A549 (cell line): ENCODE results near the gene USP54.

Experiments
- CEBPB ChIP-seq, 2 experiments: fragments of >200 bp in 1 of 2; sonication (Bioruptor Twin) in 1 of 2; formaldehyde crosslinking in 1 of 2; IDR thresholded peaks; 2 replicates each; pipeline ENCODE4 v1.6.1; 2012 to 2016
- EHF ChIP-seq: fragments of 250-450 bp; sonication (Bioruptor Pico); IDR thresholded peaks from 2 replicates; pipeline ENCODE4 v1.5.0; 2020; ENCODE audit warnings: mild to moderate bottlenecking
- EP300 ChIP-seq, 2 experiments: fragments of >200 bp; sonication (Bioruptor Twin); formaldehyde crosslinking; IDR thresholded peaks; 2 replicates in 1 of 2; 3 replicates in 1 of 2; pipeline ENCODE4 v1.6.1; 2016 to 2017
- HDAC2 ChIP-seq: fragments of 200-600 bp; sonication (generic); IDR thresholded peaks from 2 replicates; pipeline ENCODE4 v1.6.1; 2016
- JUN ChIP-seq, 2 experiments: fragments of >200 bp; sonication (Bioruptor Twin); formaldehyde crosslinking; IDR thresholded peaks; 2 replicates in 1 of 2; 3 replicates in 1 of 2; pipeline ENCODE4 v1.6.1; 2016 to 2017
- JUNB ChIP-seq: fragments of >200 bp; sonication (Bioruptor Twin); formaldehyde crosslinking; IDR thresholded peaks from 2 replicates; pipeline ENCODE4 v1.6.1; 2016
- KDM1A ChIP-seq: fragments of 200-600 bp; sonication (generic); IDR thresholded peaks from 2 replicates; pipeline ENCODE4 v1.6.1; 2016; ENCODE audit warnings: low read depth, mild to moderate bottlenecking
- NR3C1 ChIP-seq: fragments of >200 bp; sonication (Bioruptor Twin); formaldehyde crosslinking; IDR thresholded peaks from 3 replicates; pipeline ENCODE4 v1.6.1; 2017
- POLR2A ChIP-seq: IDR thresholded peaks from 2 replicates; pipeline ENCODE4 v1.6.1; 2012; ENCODE audit warnings: mild to moderate bottlenecking, low read length
- SREBF2 ChIP-seq: fragments of 450-650 bp; IDR thresholded peaks from 2 replicates; pipeline ENCODE4 v1.6.1; 2014; ENCODE audit warnings: mild to moderate bottlenecking, moderate library complexity
- TF ChIP-seq, protein P1 (sequence below): fragments of 200-600 bp; sonication (generic); IDR thresholded peaks from 2 replicates; pipeline ENCODE4 v1.6.1; 2016; ENCODE audit warnings: antibody characterized with exemption, mild to moderate bottlenecking, moderate library complexity
- TF ChIP-seq, protein P2 (sequence below): fragments of >200 bp; sonication (Bioruptor Twin); formaldehyde crosslinking; IDR thresholded peaks from 3 replicates; pipeline ENCODE4 v1.5.1; 2016
- TF ChIP-seq, protein P3 (sequence below): IDR thresholded peaks from 2 replicates; pipeline ENCODE4 v1.6.1; 2012; ENCODE audit warnings: low read depth, borderline replicate concordance
- TF ChIP-seq, protein P4 (sequence below): fragments of 450-650 bp; IDR thresholded peaks from 2 replicates; pipeline ENCODE4 v1.6.1; 2014; ENCODE audit warnings: antibody characterized with exemption

DNA sequence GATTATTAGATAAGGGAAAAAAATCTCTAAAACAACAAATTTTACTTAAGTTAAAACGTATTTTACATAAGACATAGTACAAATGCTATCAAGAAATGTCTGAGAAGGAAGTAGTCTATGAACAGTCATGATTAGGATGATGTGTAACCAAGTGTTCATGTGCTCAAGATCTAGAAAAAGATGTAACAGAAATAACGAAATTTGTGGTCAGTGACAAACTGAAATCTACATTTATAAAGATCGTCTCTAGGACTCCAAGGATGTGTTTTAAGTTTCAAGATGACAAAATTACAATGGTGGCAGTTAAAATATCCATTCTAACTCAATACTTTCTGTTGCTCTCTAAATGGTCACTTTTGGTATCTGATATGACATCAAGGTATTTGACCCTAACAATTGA lies 112.5 kb downstream of the USP54 start:
- TF ChIP-seq, protein P1, sequence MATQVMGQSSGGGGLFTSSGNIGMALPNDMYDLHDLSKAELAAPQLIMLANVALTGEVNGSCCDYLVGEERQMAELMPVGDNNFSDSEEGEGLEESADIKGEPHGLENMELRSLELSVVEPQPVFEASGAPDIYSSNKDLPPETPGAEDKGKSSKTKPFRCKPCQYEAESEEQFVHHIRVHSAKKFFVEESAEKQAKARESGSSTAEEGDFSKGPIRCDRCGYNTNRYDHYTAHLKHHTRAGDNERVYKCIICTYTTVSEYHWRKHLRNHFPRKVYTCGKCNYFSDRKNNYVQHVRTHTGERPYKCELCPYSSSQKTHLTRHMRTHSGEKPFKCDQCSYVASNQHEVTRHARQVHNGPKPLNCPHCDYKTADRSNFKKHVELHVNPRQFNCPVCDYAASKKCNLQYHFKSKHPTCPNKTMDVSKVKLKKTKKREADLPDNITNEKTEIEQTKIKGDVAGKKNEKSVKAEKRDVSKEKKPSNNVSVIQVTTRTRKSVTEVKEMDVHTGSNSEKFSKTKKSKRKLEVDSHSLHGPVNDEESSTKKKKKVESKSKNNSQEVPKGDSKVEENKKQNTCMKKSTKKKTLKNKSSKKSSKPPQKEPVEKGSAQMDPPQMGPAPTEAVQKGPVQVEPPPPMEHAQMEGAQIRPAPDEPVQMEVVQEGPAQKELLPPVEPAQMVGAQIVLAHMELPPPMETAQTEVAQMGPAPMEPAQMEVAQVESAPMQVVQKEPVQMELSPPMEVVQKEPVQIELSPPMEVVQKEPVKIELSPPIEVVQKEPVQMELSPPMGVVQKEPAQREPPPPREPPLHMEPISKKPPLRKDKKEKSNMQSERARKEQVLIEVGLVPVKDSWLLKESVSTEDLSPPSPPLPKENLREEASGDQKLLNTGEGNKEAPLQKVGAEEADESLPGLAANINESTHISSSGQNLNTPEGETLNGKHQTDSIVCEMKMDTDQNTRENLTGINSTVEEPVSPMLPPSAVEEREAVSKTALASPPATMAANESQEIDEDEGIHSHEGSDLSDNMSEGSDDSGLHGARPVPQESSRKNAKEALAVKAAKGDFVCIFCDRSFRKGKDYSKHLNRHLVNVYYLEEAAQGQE: no peak
- TF ChIP-seq JUNB (no peak), NR3C1 (no peak), CEBPB (IDR thresholded peaks at IDR 0.05) (no peak), KDM1A (no peak), EP300 (IDR thresholded peaks at IDR 0.05) (no peak), SREBF2 (no peak), HDAC2 (no peak), POLR2A (no peak), EHF (CRISPR knock-in tag) (no peak), JUN (IDR thresholded peaks at IDR 0.05) (no peak)
- TF ChIP-seq, protein P2, sequence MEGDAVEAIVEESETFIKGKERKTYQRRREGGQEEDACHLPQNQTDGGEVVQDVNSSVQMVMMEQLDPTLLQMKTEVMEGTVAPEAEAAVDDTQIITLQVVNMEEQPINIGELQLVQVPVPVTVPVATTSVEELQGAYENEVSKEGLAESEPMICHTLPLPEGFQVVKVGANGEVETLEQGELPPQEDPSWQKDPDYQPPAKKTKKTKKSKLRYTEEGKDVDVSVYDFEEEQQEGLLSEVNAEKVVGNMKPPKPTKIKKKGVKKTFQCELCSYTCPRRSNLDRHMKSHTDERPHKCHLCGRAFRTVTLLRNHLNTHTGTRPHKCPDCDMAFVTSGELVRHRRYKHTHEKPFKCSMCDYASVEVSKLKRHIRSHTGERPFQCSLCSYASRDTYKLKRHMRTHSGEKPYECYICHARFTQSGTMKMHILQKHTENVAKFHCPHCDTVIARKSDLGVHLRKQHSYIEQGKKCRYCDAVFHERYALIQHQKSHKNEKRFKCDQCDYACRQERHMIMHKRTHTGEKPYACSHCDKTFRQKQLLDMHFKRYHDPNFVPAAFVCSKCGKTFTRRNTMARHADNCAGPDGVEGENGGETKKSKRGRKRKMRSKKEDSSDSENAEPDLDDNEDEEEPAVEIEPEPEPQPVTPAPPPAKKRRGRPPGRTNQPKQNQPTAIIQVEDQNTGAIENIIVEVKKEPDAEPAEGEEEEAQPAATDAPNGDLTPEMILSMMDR: no peak
- TF ChIP-seq, protein P3, sequence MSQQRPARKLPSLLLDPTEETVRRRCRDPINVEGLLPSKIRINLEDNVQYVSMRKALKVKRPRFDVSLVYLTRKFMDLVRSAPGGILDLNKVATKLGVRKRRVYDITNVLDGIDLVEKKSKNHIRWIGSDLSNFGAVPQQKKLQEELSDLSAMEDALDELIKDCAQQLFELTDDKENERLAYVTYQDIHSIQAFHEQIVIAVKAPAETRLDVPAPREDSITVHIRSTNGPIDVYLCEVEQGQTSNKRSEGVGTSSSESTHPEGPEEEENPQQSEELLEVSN: no peak
- TF ChIP-seq, protein P4, sequence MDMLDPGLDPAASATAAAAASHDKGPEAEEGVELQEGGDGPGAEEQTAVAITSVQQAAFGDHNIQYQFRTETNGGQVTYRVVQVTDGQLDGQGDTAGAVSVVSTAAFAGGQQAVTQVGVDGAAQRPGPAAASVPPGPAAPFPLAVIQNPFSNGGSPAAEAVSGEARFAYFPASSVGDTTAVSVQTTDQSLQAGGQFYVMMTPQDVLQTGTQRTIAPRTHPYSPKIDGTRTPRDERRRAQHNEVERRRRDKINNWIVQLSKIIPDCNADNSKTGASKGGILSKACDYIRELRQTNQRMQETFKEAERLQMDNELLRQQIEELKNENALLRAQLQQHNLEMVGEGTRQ: no peak
